Liver (tissue), 9 donors: ENCODE results near the gene ATP11A. TPM values are rescaled to one million over a fixed set of nuclear protein-coding genes. Genes with fewer than 3 reads are reported as not detected.

Experiments
- DNase-seq: peaks from one replicate; pipeline ENCODE4 v3.0.0-alpha.2; 2017; ENCODE audit warnings: low spot score
- H3K27ac ChIP-seq, 2 donors: one replicate each; pipeline ENCODE4 v1.7.0; 2013; ENCODE audit warnings: inconsistent platforms in 2 of 2, low read length in 2 of 2, control low read depth in 1 of 2, low read depth in 1 of 2, mild to moderate bottlenecking in 1 of 2
- H3K27me3 ChIP-seq, 4 donors: one replicate each; pipeline versions ENCODE4 v1.6.1 to v1.7.0; 2013; ENCODE audit warnings: low read length in 3 of 4, inconsistent platforms in 1 of 4, mild to moderate bottlenecking in 1 of 4, moderate library complexity in 1 of 4; ENCODE audit not compliant: control insufficient read depth in 4 of 4, insufficient read depth in 4 of 4
- H3K36me3 ChIP-seq, 4 donors: one replicate each; pipeline versions ENCODE4 v1.6.1 to v1.7.0; 2013; ENCODE audit warnings: low read length in 3 of 4, mild to moderate bottlenecking in 3 of 4, low read depth in 1 of 4, moderate library complexity in 1 of 4; ENCODE audit not compliant: control insufficient read depth in 4 of 4, insufficient read depth in 3 of 4
- H3K4me1 ChIP-seq, 4 donors: one replicate each; pipeline versions ENCODE4 v1.6.1 to v1.7.0; 2013; ENCODE audit warnings: low read length in 3 of 4, mild to moderate bottlenecking in 3 of 4, moderate library complexity in 1 of 4; ENCODE audit not compliant: control insufficient read depth in 4 of 4, insufficient read depth in 4 of 4
- H3K4me3 ChIP-seq, 3 donors: one replicate each; pipeline versions ENCODE4 v1.6.1 to v1.7.0; 2013; ENCODE audit warnings: low read length in 3 of 3, control low read depth in 1 of 3, low read depth in 1 of 3, mild to moderate bottlenecking in 1 of 3
- H3K9ac ChIP-seq, 2 donors: one replicate each; pipeline ENCODE4 v1.7.0; 2013; ENCODE audit warnings: low read length in 2 of 2, mild to moderate bottlenecking in 2 of 2, moderate library complexity in 2 of 2, control low read depth in 1 of 2, low read depth in 1 of 2
- H3K9me3 ChIP-seq, 4 donors: one replicate each; pipeline versions ENCODE4 v1.6.1 to v1.7.0; 2013; ENCODE audit warnings: low read length in 3 of 4; ENCODE audit not compliant: control insufficient read depth in 4 of 4
- ATF3 ChIP-seq: IDR thresholded peaks from 2 replicates; pipeline ENCODE4 v1.6.1; 2016; ENCODE audit warnings: antibody characterized with exemption
- EGR1 ChIP-seq, 2 donors: IDR thresholded peaks; 2 replicates each; pipeline ENCODE4 v1.6.1; 2016 to 2018; ENCODE audit warnings: antibody characterized with exemption in 2 of 2, low read depth in 2 of 2
- FOXA1 ChIP-seq: IDR thresholded peaks from 2 replicates; pipeline ENCODE4 v1.6.1; 2016; ENCODE audit warnings: antibody characterized with exemption
- FOXA2 ChIP-seq: IDR thresholded peaks from 2 replicates; pipeline ENCODE4 v1.6.1; 2016; ENCODE audit warnings: antibody characterized with exemption
- GABPA ChIP-seq, 2 donors: IDR thresholded peaks in 1 of 2; conservative IDR thresholded peaks in 1 of 2; 2 replicates each; pipeline ENCODE4 v1.6.1; 2016; ENCODE audit warnings: antibody characterized with exemption in 2 of 2, mild to moderate bottlenecking in 1 of 2, moderate library complexity in 1 of 2
- HNF4A ChIP-seq, 2 donors: conservative IDR thresholded peaks; 2 replicates each; pipeline ENCODE4 v1.6.1; 2016; ENCODE audit warnings: antibody characterized with exemption in 2 of 2, mild to moderate bottlenecking in 2 of 2
- HNF4G ChIP-seq: IDR thresholded peaks from 2 replicates; pipeline ENCODE4 v1.6.1; 2016; ENCODE audit warnings: antibody characterized with exemption
- JUND ChIP-seq, 2 donors: IDR thresholded peaks; 2 replicates each; pipeline ENCODE4 v1.6.1; 2016; ENCODE audit warnings: antibody characterized with exemption in 2 of 2
- NR2F2 ChIP-seq: IDR thresholded peaks from 2 replicates; pipeline ENCODE4 v1.6.1; 2016; ENCODE audit warnings: antibody characterized with exemption
- RAD21 ChIP-seq, 2 donors: IDR thresholded peaks; 2 replicates each; pipeline ENCODE4 v1.6.1; 2016; ENCODE audit warnings: antibody characterized with exemption in 2 of 2, mild to moderate bottlenecking in 2 of 2
- REST ChIP-seq: IDR thresholded peaks from 2 replicates; pipeline ENCODE4 v1.6.1; 2016; ENCODE audit warnings: antibody characterized with exemption, mild to moderate bottlenecking
- RXRA ChIP-seq, 2 donors: IDR thresholded peaks; 2 replicates each; pipeline ENCODE4 v1.6.1; 2017 to 2018; ENCODE audit warnings: antibody characterized with exemption in 2 of 2, mild to moderate bottlenecking in 1 of 2
- SP1 ChIP-seq: IDR thresholded peaks from 2 replicates; pipeline ENCODE4 v1.6.1; 2018; ENCODE audit warnings: antibody characterized with exemption, mild to moderate bottlenecking
- TAF1 ChIP-seq: conservative IDR thresholded peaks from 2 replicates; pipeline ENCODE4 v1.6.1; 2016; ENCODE audit warnings: antibody characterized with exemption, mild to moderate bottlenecking
- YY1 ChIP-seq: IDR thresholded peaks from 2 replicates; pipeline ENCODE4 v1.6.1; 2016; ENCODE audit warnings: antibody characterized with exemption, mild to moderate bottlenecking
- WGBS: extraction: QIAGEN DNeasy Blood & Tissue Kit; methylation state at CpG from one replicate; pipeline ENCODE4 v1.1.7; 2013; 5-methylcytosine and 5-hydroxymethylcytosine counted together
- polyA plus RNA-seq, 2 donors: library from polyadenylated mRNA; stranded (reverse) in 1 of 2; unstranded in 1 of 2; fragments of 200-250 nt in 1 of 2; fragments of >200 nt in 1 of 2; fragmentation: Nextera tagmentation in 1 of 2; extraction: Ambion mirVana in 1 of 2; gene quantifications; one replicate each; pipeline versions ENCODE4 v1.2.1 to v1.2.3, GENCODE V29; 2013 to 2015
- total RNA-seq, 2 donors: library from RNA; depleted of rRNA; stranded (reverse); fragments of >200 nt; gene quantifications; one replicate each; pipeline ENCODE4 v1.2.3, GENCODE V29; 2014
- TF ChIP-seq, protein P1 (sequence below): IDR thresholded peaks from 2 replicates; pipeline ENCODE4 v1.6.1; 2016; ENCODE audit warnings: antibody characterized with exemption
- TF ChIP-seq, protein P2 (sequence below): fragments of 150-350 bp; IDR thresholded peaks from 2 replicates; pipeline ENCODE4 v1.5.1; 2017; ENCODE audit warnings: improper control_type of control experiment, low read depth, low read length; ENCODE audit not compliant: missing input control
- TF ChIP-seq, protein P3 (sequence below): IDR thresholded peaks from 2 replicates; pipeline ENCODE4 v1.6.1; 2016; ENCODE audit warnings: antibody characterized with exemption
- donor health status: healthy.
- donor health status: healthy.
- donor health status: healthy.
- donor health status: healthy.
- donor health status: healthy.

ATP11A gene
- total and polyA plus RNA-seq, 4 donors = 8.7 to 27.9 (median 13.8) TPM

- Histone ChIP-seq H3K4me1 (peaks cover 0 to 6% (median 1%) of the 10 kb centered on the region in 4 donors), H3K9me3 (no peaks in the 10 kb centered on the region), H3K4me3 (no peak overlapping the region), H3K27me3 (no peaks in the 10 kb centered on the region), H3K27ac (peak overlapping the region; percentile 14 to 61), H3K36me3 (no peaks in the 10 kb centered on the region), H3K9ac (no peak overlapping the region)
- WGBS = 72% methylated on average over 26 of the region's 26 CpGs
- TF ChIP-seq RXRA (IDR thresholded peaks at IDR 0.05) (peak in 1 of 2 donors; percentile 23), YY1 (no peak), NR2F2 (peak; percentile 78)
- no peak for DNase-seq
Measured at GRCh38 chr13:112721198-112722104, 31.6 kb downstream of the ATP11A start.

- H3K27ac ChIP-seq = peak overlapping the region; percentile 56 to 68
- H3K9me3 ChIP-seq = no peaks in the 10 kb centered on the region
- WGBS = 70% methylated on average over 19 of the region's 19 CpGs
- H3K9ac ChIP-seq = no peak overlapping the region
- no peaks in the 10 kb centered on the region for H3K27me3 ChIP-seq
- H3K36me3 ChIP-seq = no peaks in the 10 kb centered on the region
- H3K4me1 ChIP-seq = peaks cover 0 to 6% (median 1%) of the 10 kb centered on the region in 4 donors
- TF ChIP-seq JUND (IDR thresholded peaks at IDR 0.05) = peak in 1 of 2 donors; percentile 16
- TF ChIP-seq, protein P1, sequence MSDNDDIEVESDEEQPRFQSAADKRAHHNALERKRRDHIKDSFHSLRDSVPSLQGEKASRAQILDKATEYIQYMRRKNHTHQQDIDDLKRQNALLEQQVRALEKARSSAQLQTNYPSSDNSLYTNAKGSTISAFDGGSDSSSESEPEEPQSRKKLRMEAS = no peak
- DNase-seq = no peak
- H3K4me3 ChIP-seq = no peak overlapping the region
Measured at GRCh38 chr13:112722433-112723263, 32.8 kb downstream of the ATP11A start.

DNA sequence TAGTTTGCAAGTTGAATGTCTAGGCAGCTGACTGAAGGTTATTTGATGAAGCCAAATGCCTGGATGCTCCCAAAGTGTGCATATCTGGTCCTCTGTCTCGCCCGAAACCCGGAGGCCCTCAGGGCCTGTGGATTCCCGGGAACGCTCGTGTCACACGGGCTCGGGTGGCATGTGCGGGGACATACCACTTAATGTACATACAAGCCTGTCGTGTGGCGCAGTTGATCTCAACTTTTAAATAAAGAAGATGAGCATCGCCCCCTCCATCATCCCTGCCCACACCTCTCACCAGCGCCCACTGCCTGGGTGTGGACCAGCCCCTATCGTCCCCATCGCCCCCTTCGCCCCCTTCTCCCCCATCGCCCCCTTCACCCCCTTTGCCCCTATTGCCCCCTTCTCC lies 33.9 kb downstream of the ATP11A start:
- no peak for DNase-seq
- no peak overlapping the region for H3K27ac ChIP-seq
- no peak for TF ChIP-seq REST
- no peak for TF ChIP-seq RAD21 (IDR thresholded peaks at IDR 0.05)
- TF ChIP-seq HNF4A (conservative IDR thresholded peaks at IDR 0.05) = no peak
- no peak for TF ChIP-seq YY1
- TF ChIP-seq ATF3 = no peak
- no peak for TF ChIP-seq TAF1
- TF ChIP-seq EGR1 (IDR thresholded peaks at IDR 0.05; ENCODE audit: low read depth in 2 of 2) = no peak
- no peak for TF ChIP-seq JUND (IDR thresholded peaks at IDR 0.05)
- TF ChIP-seq, protein P2, sequence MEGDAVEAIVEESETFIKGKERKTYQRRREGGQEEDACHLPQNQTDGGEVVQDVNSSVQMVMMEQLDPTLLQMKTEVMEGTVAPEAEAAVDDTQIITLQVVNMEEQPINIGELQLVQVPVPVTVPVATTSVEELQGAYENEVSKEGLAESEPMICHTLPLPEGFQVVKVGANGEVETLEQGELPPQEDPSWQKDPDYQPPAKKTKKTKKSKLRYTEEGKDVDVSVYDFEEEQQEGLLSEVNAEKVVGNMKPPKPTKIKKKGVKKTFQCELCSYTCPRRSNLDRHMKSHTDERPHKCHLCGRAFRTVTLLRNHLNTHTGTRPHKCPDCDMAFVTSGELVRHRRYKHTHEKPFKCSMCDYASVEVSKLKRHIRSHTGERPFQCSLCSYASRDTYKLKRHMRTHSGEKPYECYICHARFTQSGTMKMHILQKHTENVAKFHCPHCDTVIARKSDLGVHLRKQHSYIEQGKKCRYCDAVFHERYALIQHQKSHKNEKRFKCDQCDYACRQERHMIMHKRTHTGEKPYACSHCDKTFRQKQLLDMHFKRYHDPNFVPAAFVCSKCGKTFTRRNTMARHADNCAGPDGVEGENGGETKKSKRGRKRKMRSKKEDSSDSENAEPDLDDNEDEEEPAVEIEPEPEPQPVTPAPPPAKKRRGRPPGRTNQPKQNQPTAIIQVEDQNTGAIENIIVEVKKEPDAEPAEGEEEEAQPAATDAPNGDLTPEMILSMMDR = no peak
- TF ChIP-seq, protein P1 = no peak
- TF ChIP-seq NR2F2 = no peak
- no peak for TF ChIP-seq SP1
- TF ChIP-seq FOXA1 = no peak
- no peak for TF ChIP-seq GABPA (IDR thresholded peaks at IDR 0.05 in 1 of 2, conservative IDR thresholded peaks at IDR 0.05 in 1 of 2)
- TF ChIP-seq HNF4G = no peak
- TF ChIP-seq, protein P3, sequence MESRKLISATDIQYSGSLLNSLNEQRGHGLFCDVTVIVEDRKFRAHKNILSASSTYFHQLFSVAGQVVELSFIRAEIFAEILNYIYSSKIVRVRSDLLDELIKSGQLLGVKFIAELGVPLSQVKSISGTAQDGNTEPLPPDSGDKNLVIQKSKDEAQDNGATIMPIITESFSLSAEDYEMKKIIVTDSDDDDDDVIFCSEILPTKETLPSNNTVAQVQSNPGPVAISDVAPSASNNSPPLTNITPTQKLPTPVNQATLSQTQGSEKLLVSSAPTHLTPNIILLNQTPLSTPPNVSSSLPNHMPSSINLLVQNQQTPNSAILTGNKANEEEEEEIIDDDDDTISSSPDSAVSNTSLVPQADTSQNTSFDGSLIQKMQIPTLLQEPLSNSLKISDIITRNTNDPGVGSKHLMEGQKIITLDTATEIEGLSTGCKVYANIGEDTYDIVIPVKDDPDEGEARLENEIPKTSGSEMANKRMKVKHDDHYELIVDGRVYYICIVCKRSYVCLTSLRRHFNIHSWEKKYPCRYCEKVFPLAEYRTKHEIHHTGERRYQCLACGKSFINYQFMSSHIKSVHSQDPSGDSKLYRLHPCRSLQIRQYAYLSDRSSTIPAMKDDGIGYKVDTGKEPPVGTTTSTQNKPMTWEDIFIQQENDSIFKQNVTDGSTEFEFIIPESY = no peak
- TF ChIP-seq FOXA2 = no peak

More for the DNA sequence above, 33.9 kb downstream of the ATP11A start:
- Histone ChIP-seq H3K4me1 (peaks cover 0 to 6% (median 1%) of the 10 kb centered on the region in 4 donors), H3K36me3 (no peaks in the 10 kb centered on the region), H3K27me3 (no peaks in the 10 kb centered on the region), H3K9ac (no peak overlapping the region), H3K4me3 (no peak overlapping the region), H3K9me3 (no peaks in the 10 kb centered on the region)
- 98% methylated on average over 17 of the region's 17 CpGs for WGBS
